Transverse colon (tissue), 4 donors: Measurements from ENCODE around the gene MYPN.

Experiments
- CTCF ChIP-seq, 5 experiments: fragments of 200-600 bp in 3 of 5; fragments of 450-650 bp in 2 of 5; sonication (generic) in 3 of 5; IDR thresholded peaks; 1 replicate in 2 of 5; 2 replicates in 3 of 5; pipeline ENCODE4 v1.5.1; 2016 to 2017; ENCODE audit warnings: antibody characterized with exemption in 5 of 5, inconsistent platforms in 3 of 5, mild to moderate bottlenecking in 2 of 5, moderate library complexity in 1 of 5
- POLR2A ChIP-seq: fragments of 450-650 bp; IDR thresholded peaks from one replicate; pipeline ENCODE4 v1.6.1; 2016; ENCODE audit warnings: antibody characterized with exemption, mild to moderate bottlenecking, moderate library complexity
- POLR2AphosphoS5 ChIP-seq, 3 donors: sonication (generic); formaldehyde crosslinking; IDR thresholded peaks; one replicate each; pipeline ENCODE4 v1.6.1; 2016; ENCODE audit warnings: antibody characterized with exemption in 3 of 3

- TF ChIP-seq CTCF (IDR thresholded peaks at IDR 0.05) (no peak), POLR2A (no peak), POLR2AphosphoS5 (IDR thresholded peaks at IDR 0.05) (no peak)
Measured at GRCh38 chr10:68233046-68233445, 123.8 kb downstream of the MYPN start.
